ENCODE data around the gene DNAI1.
"Not testable (repeated sequence)": the region's sequence is repeated elsewhere in the genome, so short reads cannot be mapped to it uniquely, and the experiment has no call there.

DNAI1 gene

DNA sequence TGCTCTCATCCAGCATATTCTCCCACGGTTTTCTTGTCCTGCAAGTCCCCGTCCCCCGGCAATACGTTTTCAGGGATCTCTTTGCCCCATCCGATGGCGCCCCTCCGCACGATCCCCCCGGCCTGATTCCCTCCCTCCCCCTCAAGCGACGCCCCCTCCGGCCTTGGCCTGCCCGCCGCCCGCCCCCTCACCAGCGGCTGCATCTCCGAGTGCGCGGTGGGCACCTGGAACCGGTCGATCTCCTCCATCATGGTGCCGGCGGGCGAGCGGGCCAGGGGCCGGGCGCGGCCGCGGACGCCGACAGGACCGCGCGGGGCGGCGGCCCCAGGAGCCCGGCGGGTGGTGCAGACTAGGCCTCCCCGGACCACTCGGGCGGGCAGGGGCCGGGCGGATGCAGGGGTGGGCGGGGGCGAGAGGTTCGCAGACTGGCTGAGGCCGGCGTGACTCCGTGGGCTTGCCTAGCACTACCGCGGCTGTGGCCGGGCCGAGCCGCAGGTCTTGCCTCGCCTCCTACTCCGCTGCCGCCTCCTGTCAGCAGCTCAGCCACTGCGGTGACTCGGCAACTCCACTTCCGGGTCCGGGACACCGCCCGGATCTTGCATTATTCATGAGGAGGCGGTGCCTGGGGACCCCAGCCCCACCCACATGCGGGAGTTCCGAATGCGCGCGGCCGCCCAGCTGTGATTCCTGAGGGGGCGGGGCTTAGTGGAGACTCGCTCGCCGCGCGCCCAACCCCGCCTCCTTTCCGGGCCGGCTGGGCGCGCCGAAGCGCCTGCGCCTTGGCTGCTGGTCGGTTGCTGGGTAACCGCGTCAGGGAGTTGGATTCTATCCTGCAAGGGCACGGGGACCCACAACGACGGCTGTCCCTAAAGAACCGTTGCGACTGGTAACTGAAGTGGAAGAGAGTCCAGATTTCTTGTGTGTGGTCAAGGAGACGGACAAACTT, at the start of gene DNAI1, which contains the start of gene FAM219A:
Gene DNAI1 (plus strand): TSS at position 793 of the 946 bp plus-strand sequence. CDS start 201 bp downstream, outside the sequence.
Gene FAM219A (minus strand): TSS at position 558 of the 946 bp plus-strand sequence. CDS start 307 bp downstream, at position 251.
- DNase-seq = peak; percentile 98

DNA sequence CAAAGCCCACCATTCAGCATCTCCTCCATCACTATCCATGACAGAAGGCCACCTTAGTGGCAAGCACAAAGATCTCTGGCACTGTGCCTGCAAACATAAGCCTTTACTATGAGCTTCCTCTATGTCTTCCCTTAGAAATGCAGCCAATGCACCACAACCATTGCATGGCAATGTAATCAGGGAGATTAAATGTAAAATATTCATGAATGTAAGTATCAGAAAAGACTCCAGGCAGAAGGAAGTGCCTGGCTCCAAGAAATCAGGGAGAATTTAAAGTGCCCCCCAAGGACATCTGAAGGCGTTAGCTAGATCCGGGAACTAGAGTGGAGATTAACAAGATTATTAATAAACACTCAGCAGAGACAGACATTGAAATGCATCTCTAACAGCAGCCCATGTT, 49.5 kb upstream of the DNAI1 start:
- no peak for DNase-seq

DNA sequence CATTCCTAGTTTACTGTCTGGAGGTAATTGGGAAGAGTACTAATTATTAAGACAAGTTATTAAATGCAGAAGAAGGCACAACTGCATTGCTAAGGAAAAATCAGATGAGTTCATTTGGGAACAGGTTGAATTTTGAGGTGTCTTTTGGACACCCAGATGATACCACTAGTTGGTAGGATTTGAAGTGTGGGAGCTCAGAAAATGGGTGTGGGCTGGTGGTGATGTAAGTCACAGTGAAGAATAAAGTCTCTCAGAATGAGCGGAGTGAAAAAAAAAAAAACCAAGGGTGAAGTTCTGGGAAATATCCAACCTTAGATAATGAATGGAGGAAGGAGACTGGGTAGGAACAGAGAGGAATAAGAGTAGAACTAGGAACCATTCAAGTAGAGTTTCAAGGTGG, 46.3 kb upstream of the DNAI1 start:
- DNase-seq = no peak

DNA sequence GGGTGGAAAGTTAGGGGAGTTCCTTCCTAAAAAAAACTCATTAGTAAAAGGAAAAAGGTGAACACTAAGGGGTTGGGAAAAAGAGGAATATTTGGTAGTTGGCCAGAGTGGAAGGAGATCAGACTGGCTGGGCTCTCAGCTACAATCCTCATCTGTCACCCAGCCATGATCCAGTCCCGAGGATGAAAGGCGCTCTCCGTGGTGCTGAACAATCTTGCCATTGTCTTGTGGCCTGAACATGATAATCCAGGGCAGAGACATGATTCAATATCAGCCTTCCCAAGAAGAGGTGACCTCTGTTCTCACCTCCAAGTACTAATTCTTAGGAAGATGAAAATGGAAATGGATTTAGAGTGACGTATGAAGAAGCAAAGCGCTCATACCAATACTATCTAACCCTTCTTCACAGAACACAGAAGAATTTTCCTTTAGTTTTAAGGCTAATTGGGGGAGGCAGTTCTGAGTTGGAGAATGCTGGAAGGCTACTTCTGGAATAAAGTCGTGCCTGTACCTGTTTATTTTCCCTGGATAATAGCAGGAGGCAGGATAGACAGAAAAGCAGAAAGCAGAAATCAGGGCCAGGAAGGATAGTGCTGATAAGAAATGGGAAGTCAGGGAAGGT, 45.3 kb upstream of the DNAI1 start:
- DNase-seq = peak; percentile 66

DNA sequence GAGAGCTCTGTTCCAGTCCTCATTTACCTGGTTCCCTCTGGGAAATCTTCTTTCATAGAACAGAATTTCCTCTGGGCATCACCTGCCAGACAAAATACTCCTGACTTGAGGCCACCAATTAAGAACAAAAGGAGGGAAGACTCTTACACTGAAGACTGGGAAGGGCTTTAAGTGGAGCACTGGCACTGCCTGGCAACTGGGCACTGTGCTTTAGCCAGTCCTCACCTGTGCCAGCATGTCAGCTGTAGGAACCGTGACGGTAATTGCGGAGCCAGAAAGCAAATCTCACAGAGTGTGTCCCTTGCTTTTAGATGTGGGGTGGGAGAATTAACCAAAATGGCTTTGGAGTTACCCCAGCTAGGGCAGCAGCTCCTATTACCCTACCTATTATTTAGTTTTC, 40.9 kb upstream of the DNAI1 start:
- DNase-seq = no peak

DNA sequence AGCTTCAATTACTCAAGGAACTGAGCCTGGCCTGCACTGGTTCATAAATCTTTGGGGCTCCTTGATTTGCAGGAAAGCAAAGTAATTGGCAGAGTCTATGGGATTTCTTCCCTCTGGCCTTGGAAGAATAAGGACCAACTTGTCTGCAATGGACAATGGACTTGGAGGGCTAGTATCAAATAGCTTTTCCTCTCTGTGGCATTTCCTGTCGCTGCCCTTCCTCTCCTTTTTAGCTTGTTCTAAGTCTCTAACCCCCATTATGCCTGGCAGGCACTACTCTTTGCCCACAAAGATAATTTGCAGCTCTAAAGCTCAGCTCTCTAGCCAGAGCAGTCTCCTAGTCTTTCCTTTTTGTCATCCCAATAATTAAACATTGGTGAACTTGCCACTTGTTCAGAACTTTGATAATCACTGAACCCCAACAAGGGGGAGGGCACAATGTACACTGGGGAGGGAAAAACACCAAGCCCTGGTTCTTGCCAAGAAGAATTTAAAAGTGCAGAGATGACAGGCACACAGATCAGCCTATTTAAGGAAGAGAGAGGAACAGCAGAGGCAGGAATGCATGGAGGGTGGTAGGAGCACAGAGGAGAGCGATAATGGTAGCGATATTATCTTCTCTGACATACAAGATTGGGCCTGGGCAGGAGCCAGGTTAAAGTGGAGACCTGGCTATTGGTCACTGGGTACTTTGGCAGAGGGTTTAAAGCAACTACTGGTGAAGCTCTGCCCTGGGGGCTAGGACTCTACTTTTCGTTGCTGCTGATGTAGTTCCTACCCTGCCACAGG, 38.7 kb upstream of the DNAI1 start:
- no peak for DNase-seq

DNA sequence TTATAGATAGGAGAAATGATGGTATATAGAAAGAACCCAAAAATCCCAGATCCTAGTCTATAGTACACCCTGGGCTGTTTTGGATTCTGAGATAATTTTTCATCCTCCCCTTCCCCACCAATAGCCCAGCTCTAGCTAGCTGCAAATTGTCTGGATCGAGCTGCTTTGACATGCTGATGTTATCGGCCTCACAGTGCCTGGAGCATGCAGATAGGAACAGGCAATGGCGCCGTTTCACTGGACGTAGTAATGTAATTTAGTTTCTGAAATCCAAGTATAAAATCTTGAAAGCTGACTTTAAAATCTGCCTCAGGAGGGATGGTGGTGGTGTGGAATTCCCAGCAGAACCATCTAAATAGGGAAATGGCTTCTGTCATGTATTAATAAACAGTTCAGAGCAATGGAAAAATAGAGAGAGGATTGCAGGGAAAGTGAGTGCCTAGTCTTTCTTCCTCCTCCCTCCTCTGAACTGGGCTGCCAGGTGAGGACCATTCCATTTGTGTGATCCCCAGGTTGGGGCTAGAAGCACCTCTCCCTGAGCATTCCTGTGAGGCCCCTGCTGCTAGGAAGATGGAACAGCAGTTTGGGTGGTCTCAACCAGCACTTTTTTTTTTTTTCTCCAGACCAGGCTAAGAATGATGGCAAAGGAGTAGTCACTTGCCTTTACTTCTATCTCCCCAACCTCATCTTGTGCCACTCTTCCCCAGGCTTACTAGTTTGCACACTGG, 32.1 kb upstream of the DNAI1 start:
- no peak for DNase-seq

DNA sequence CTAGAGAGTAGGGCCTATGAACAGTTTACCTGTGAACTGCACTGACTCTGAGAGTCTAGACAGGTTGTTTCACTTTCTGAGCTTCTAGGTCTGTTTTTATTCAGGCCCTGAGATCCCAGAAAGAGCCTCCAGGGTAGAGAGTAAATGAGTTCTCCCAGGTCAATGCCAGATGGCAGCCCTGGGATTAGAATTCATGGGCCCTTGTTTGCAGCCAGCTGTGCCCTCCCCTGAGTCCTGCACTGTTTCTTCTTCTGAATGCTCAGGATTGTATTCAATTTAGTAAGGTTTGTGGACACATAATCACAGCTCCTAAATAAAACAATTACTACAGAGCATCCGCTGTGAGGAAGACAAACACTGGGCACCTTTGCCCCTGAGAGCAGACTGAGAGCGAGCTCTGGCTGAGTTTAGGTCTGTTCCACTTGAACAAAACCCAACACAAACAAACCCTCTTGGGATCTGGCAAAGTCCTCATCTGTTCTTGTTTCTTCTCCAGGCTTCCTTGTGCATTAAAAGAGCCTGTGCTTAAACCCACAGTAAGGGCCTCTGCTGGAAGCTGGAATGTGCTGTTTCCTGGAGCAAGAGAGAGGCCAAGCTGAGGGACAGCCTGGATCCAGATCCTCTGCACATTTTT, 30.2 kb upstream of the DNAI1 start:
- DNase-seq = no peak

DNA sequence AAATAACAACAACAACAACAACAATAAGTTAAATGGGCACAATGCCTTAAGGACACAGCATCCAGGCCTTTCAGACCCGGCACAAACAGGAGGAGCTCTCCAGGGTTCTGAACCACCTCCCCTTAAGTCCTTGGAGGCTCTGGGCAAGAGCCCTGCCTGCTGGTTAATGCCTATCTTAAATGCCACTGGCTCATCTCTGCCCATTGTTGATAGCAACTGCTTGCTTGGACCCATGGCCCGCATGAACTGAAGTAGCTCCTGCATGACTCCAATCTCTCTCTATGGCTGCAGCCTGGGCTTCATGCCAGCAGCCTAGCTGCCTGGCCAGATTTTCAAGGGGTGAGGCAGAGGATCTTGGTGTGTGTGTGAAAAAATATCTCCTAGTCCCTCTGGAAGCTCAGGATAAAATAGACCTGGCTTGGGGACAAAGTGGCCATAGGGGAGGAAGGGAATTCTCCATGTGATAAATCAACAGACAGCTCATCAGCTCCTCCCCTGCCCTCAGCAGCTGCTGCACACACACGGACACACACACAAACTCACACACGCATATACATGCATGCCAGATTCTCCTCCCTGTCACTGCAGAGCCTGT, 27.7 kb upstream of the DNAI1 start:
- DNase-seq = peak; percentile 37

DNA sequence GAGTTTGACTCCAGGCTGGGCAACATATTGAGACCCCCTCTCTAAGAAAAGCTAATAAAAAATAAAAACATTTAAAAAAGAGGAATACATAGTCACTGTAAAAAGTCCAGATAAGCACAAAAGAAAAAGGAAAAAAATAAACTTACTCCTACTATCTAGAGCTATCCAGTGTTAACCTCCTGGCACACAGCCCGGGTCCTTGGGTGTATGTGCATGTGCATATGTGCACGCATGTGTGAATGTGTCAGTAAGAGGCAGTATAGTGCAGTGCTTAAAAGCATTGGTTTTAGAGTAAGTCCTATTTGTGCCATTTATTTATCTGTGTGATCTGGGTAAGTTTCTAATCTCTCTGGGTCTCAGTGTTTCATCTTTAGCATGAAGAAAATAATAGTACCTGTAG, 26.9 kb upstream of the DNAI1 start:
- DNase-seq = no peak

DNA sequence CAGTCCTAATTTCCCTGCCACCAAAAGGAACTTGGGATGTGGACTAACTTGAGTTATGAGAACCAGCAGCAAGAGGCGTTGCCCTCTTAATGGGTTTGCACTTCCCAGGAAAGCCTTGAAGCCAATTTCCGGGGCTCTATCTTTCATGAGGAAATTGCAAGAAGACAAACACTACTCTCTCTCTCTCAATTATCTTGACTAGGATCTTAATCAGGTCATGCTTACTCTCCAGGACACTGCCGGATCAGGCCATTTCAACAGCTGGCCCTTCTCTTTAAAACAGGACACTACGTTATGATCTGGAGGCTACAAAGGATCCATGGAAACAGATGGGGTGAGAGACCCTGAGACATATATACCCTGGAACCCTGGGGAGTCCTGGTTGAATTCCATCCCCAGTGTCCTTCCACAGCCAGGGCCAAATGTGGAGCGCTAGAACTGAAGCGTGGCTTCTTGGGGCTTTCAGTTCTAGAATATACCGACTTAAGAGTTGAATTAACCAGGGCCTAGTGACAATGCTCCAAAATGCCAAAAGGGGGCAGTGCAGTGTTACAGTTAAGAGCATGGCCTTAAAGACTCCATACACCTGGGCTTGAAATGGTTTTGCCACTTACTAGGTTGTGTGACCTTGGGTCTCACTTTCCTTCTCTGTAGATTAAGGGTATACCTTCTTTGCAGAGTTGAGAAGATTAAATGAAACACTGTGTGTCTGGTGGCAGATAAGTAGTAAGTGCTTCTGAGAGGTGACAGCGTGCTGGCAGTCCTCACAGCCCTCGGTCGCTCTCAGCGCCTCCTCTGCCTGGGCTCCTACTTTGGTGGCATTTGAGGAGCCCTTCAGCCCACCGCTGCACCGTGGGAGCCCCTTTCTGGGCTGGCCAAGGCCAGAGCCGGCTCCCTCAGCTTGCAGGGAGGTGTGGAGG, 21.3 kb upstream of the DNAI1 start:
- peak; percentile 67 for DNase-seq

DNA sequence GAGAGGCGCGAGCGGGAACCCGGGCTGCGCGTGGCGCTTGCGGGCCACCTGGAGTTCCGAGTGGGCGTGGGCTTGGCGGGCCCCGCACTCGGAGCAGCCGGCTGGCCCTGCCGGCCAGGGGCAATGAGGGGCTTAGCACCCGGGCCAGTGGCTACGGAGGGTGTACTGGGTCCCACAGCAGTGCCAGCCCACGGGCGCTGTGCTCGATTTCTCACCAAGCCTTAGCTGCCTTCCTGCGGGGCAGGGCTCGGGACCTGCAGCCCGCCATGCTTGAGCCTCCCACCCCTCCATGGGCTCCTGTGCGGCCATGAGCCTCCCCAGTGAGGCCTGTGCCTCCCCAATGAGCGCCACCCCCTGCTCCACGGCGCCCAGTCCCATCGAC, 20.7 kb upstream of the DNAI1 start:
- DNase-seq = not testable (repeated sequence)

DNA sequence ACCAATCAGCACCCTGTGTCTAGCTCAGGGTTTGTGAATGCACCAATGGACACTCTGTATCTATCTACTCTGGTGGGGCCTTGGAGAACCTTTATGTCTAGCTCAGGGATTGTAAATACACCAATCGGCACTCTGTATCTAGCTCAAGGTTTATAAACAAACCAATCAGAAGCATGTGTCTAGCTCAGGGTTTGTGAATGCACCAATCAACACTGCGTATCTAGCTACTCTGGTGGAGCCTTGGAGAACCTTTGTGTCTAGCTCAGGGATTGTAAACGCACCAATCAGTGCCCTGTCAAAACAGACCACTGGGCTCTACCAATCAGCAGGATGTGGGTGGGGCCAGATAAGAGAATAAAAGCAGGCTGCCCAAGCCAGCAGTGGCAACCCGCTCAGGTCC, 20.1 kb upstream of the DNAI1 start:
- not testable (repeated sequence) for DNase-seq

DNA sequence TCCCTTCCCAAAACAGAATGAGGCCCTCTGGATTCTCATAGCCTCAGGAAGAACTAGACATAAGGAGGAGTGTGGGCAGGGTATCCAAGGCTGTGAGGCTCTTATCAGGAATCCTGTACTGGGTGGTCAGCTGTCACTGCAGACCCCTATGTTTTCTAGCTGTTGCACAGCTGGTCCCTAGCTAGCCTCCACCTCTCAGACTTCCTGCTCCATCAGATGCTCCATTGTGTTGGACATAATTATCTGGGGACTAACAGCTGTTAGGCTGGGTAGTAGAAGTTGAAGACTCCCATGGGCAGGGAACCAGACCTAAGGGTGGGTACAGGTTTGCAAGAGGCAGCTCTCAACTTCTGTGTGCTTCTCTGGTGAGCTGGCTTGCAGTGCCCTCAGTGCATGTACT, 18.6 kb upstream of the DNAI1 start:
- DNase-seq = no peak

DNA sequence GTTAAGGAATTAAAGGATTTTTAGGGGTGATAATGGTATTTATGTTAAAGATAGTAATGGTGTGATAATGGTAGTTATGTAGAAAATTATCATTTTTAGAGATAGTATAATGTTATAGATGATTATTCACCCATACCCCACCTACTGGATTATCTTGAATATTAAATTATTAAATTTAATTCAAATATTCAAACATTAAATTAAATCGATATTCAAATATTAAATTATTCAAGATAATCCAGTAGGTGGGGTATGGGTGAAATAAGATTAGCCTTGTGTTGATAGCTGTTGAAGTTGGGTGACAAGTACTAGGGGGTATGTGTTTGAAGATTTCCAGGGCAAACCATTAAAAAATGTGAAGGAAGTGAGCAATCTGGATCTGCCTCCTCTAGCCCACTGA, 15.8 kb upstream of the DNAI1 start:
- no peak for DNase-seq

DNA sequence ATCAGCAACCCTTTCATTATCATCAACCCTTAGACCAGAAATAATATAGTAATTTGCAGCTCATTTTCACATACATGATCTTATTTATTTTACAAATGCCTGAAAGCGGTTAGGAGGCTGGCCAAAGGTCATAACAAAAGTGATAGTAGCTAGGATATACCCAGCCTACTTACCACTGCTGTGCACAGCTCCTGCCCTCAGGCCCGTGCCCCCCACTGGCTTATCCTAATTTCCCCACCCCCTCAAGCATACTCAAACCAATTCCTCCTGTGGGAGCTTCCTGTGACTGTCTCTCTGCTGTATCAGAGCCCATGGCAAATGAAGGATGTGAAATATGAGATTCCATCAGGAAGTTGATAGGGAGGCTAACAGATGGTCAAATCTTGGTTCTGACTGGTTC, 15.1 kb upstream of the DNAI1 start:
- no peak for DNase-seq

DNA sequence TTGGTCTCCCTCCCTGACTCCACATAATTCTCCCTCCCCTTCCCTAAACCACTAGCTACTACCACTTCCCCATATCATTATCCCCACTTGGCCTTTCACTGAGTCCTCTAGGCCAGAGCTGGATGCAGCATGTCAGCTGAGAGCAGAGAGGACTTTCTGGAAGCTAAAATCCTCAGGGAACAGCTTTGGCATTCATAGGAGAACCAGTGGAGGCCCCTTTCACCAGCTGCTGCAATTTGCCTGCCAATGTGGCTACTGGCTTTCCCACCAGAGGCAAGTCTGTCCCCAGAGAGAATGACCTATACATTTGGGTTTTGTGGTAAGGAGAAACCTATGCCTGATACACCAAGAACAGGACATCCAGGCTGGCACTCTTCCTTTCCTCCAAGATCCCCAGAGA, 14.6 kb upstream of the DNAI1 start:
- DNase-seq = no peak

DNA sequence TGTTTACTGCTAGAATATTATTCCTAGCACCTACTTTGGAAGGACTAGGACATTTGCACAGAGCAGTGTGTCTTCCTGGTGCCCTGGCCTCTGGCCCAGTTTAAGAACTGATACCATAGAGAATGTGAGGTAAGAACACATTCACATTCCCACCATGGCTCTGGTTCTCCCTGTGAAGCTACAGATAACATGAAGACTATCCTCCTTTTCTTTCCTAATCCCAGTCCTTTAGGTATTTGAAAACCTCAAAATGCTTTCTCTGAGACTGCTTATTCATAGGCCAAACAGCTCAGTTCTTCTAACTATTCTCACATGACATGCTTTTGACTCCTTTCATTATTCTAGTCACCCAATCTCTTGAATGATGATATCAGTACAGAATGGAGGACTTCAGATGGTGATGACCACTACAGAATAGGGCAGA, 12.1 kb upstream of the DNAI1 start:
- no peak for DNase-seq

DNA sequence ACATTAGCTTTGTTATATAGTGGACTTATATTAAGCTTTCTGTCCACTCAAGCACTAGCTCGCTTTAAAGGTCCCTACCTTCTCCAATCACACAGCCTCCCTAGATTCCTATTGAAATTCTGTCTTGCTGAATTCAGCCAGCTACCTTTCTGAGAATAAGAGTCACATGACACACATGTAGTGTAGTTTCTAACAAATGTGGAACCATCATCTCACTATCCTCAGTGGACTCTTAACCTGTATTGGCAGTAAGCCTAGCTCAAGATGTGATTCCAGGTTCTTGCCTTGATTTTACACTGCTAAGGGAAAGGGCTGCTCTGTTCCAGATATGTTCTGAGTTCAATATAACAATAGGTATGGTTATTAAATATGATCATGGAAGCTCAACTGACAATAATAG, 11.7 kb upstream of the DNAI1 start:
- DNase-seq = no peak

DNA sequence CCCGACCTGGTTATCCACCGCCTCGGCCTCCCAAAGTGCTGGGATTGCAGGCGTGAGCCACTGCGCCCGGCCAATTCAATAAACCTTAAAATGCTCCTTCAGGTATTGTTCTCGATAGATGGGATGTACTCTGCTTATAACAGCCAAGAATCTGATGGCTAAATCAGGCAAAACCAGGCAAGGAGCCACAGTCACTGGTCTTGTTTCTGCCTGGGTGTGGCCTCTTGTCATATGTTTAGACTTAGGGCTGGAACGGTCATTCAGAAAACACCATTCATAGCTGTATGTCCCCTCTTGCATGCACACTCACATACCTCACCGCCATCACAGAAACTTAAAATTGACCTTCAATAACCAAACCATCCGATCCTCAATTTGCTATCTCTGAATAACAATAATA, 8.0 kb upstream of the DNAI1 start:
- DNase-seq = no peak

DNA sequence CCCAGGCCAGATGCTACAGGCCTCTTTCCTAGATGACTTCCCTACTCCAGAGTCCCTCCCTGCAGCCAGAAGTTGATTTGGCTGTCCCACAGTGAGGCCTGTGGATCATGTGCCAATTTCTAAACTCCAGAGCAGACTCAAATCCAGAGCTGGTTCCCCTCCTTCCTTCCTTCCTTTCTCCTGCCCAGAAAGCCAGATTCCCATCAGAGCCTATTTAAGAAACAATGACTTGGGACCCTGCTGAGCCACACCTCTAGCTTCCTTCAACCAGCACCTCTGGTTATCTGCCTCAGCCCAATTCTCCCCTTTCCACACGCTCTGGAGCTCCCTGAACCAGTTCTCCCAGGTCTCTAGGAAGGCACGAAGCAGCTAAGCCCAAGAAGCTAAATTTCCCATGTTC, 7.5 kb upstream of the DNAI1 start:
- no peak for DNase-seq

Measured in RPMI8226 (cell line).